ENCODE data around the gene NUP85.

- TF ChIP-seq POLR2AphosphoS5 (IDR thresholded peaks at IDR 0.05; ENCODE audit: borderline replicate concordance, low read depth, low read length), result no peak
- no peak for TF ChIP-seq EZH2 (IDR thresholded peaks at IDR 0.05)
- TF ChIP-seq FOXP2 (optimal IDR thresholded peaks at IDR 0.05; ENCODE audit: control extremely low read depth, extremely low read length, insufficient read depth), result no peak
These were observed 27.0 kb upstream of the NUP85 start for GRCh38 chr17:75178453-75178852.
